ENCODE measurements around the gene NOVA1.
"Not testable (repeated sequence)": the region's sequence is repeated elsewhere in the genome, so short reads cannot be mapped to it uniquely, and the experiment has no call there.

The NOVA1 gene

GRCh38 chr14:26597589-26598080 is at the start of gene NOVA1:
TSS of gene NOVA1 (minus strand) at chr14:26598033. CDS start at chr14:26597436, 597 bp downstream.
- DNase-seq (ENCODE audit: low read depth): no peak

- DNase-seq (ENCODE audit: low read depth): not testable (repeated sequence)
Measured at GRCh38 chr14:26645057-26645456, 47.2 kb upstream of the NOVA1 start.

- no peak for DNase-seq (ENCODE audit: low read depth)
Measured at GRCh38 chr14:26636561-26636960, 38.7 kb upstream of the NOVA1 start.

GRCh38 chr14:26634946-26635345 is 37.1 kb upstream of the NOVA1 start:
- not testable (repeated sequence) for DNase-seq (ENCODE audit: low read depth)

- DNase-seq (ENCODE audit: low read depth): no peak
Measured at GRCh38 chr14:26626256-26626655, 28.4 kb upstream of the NOVA1 start.

GRCh38 chr14:26622611-26623010 is 24.8 kb upstream of the NOVA1 start:
- no peak for DNase-seq (ENCODE audit: low read depth)

GRCh38 chr14:26621807-26622560 is 24.2 kb upstream of the NOVA1 start:
- DNase-seq (ENCODE audit: low read depth): no peak

GRCh38 chr14:26621364-26621763 is 23.5 kb upstream of the NOVA1 start:
- DNase-seq (ENCODE audit: low read depth): no peak

GRCh38 chr14:26611259-26611658 is 13.4 kb upstream of the NOVA1 start:
- no peak for DNase-seq (ENCODE audit: low read depth)

GRCh38 chr14:26606729-26607312 is 9.0 kb upstream of the NOVA1 start:
- no peak for DNase-seq (ENCODE audit: low read depth)

GRCh38 chr14:26605602-26606001 is 7.8 kb upstream of the NOVA1 start:
- DNase-seq (ENCODE audit: low read depth): no peak

- DNase-seq (ENCODE audit: low read depth): no peak
Measured at GRCh38 chr14:26602902-26603301, 5.1 kb upstream of the NOVA1 start.

GRCh38 chr14:26601856-26602255 is 4.0 kb upstream of the NOVA1 start:
- DNase-seq (ENCODE audit: low read depth): no peak

- DNase-seq (ENCODE audit: low read depth): no peak
Measured at GRCh38 chr14:26599291-26599690, 1.5 kb upstream of the NOVA1 start.

GRCh38 chr14:26598672-26599131 is 869 bp upstream of the NOVA1 start:
- DNase-seq (ENCODE audit: low read depth): no peak

- DNase-seq (ENCODE audit: low read depth): peak; percentile 1
Measured at GRCh38 chr14:26598081-26598671, 343 bp upstream of the NOVA1 start.

- DNase-seq (ENCODE audit: low read depth): no peak
Measured at GRCh38 chr14:26597071-26597588, 703 bp downstream of the NOVA1 start.

GRCh38 chr14:26596543-26597061 is 1.2 kb downstream of the NOVA1 start:
- DNase-seq (ENCODE audit: low read depth): no peak

GRCh38 chr14:26595926-26596542 is 1.8 kb downstream of the NOVA1 start:
- DNase-seq (ENCODE audit: low read depth): no peak

- DNase-seq (ENCODE audit: low read depth): no peak
Measured at GRCh38 chr14:26594756-26595545, 2.9 kb downstream of the NOVA1 start.

- DNase-seq (ENCODE audit: low read depth): no peak
Measured at GRCh38 chr14:26594148-26594547, 3.7 kb downstream of the NOVA1 start.
